Breast epithelium (tissue), 3 donors: ENCODE measurements around the gene FBLN2.

Experiments used
- POLR2A ChIP-seq: fragments of 450-650 bp; IDR thresholded peaks from one replicate; pipeline ENCODE4 v1.6.1; 2016; ENCODE audit warnings: antibody characterized with exemption, mild to moderate bottlenecking, moderate library complexity
- POLR2AphosphoS5 ChIP-seq, 3 donors: sonication (generic); formaldehyde crosslinking; IDR thresholded peaks; one replicate each; pipeline ENCODE4 v1.6.1; 2017; ENCODE audit warnings: antibody characterized with exemption in 3 of 3
- TF ChIP-seq, protein P1 (sequence below), 3 donors: fragments of 450-650 bp; IDR thresholded peaks; one replicate each; pipeline ENCODE4 v1.5.1; 2016 to 2017; ENCODE audit warnings: antibody characterized with exemption in 3 of 3, mild to moderate bottlenecking in 3 of 3, moderate library complexity in 3 of 3

- TF ChIP-seq POLR2A = no peak
- TF ChIP-seq, protein P1, sequence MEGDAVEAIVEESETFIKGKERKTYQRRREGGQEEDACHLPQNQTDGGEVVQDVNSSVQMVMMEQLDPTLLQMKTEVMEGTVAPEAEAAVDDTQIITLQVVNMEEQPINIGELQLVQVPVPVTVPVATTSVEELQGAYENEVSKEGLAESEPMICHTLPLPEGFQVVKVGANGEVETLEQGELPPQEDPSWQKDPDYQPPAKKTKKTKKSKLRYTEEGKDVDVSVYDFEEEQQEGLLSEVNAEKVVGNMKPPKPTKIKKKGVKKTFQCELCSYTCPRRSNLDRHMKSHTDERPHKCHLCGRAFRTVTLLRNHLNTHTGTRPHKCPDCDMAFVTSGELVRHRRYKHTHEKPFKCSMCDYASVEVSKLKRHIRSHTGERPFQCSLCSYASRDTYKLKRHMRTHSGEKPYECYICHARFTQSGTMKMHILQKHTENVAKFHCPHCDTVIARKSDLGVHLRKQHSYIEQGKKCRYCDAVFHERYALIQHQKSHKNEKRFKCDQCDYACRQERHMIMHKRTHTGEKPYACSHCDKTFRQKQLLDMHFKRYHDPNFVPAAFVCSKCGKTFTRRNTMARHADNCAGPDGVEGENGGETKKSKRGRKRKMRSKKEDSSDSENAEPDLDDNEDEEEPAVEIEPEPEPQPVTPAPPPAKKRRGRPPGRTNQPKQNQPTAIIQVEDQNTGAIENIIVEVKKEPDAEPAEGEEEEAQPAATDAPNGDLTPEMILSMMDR (IDR thresholded peaks at IDR 0.05) = no peak
- TF ChIP-seq POLR2AphosphoS5 (IDR thresholded peaks at IDR 0.05) = no peak
Observed at GRCh38 chr3:13572926-13573623, 24.1 kb downstream of the FBLN2 start.
